GM12801 (cell line): ENCODE measurements around the gene PAFAH1B2.

Experiments used
- CTCF ChIP-seq: IDR thresholded peaks from one replicate; pipeline ENCODE4 v1.5.1; 2011; ENCODE audit warnings: control low read depth; ENCODE audit not compliant: insufficient read length; ENCODE audit errors: extremely low read depth

PAFAH1B2 gene

GRCh38 chr11:117159892-117160291 lies 15.8 kb downstream of the PAFAH1B2 start:
- no peak for TF ChIP-seq CTCF

GRCh38 chr11:117160826-117161225 lies 16.7 kb downstream of the PAFAH1B2 start:
- no peak for TF ChIP-seq CTCF

- no peak for TF ChIP-seq CTCF
These were observed 22.4 kb downstream of the PAFAH1B2 start for GRCh38 chr11:117166491-117166890.

GRCh38 chr11:117169736-117170135 lies 25.6 kb downstream of the PAFAH1B2 start:
- TF ChIP-seq CTCF: no peak

- TF ChIP-seq CTCF: no peak
These were observed 26.1 kb downstream of the PAFAH1B2 start for GRCh38 chr11:117170210-117170609.

- TF ChIP-seq CTCF: no peak
These were observed 26.9 kb downstream of the PAFAH1B2 start for GRCh38 chr11:117171007-117171403.

- TF ChIP-seq CTCF: no peak
These were observed 27.4 kb downstream of the PAFAH1B2 start for GRCh38 chr11:117171404-117172061.
